Stimulated activated CD8-positive, alpha-beta memory T cell treated with anti-CD3 and anti-CD28 coated beads, Interleukin-4, amount 100 ng/mL, for 48 hours (primary cell): ENCODE data around the gene GRAMD4.

Experiments used
- DNase-seq: peaks from one replicate; pipeline ENCODE4 v3.0.0-alpha.2; 2020

The GRAMD4 gene

GRCh38 chr22:46675479-46675878 is 55.3 kb downstream of the GRAMD4 start:
- DNase-seq = no peak

- DNase-seq = no peak
Measured at GRCh38 chr22:46675938-46676337, 55.8 kb downstream of the GRAMD4 start.

GRCh38 chr22:46676479-46676878 is 56.3 kb downstream of the GRAMD4 start:
- DNase-seq = no peak

GRCh38 chr22:46676881-46677280 is 56.7 kb downstream of the GRAMD4 start:
- no peak for DNase-seq

GRCh38 chr22:46677323-46678002 is 57.3 kb downstream of the GRAMD4 start:
- no peak for DNase-seq

GRCh38 chr22:46678003-46678657 is 57.9 kb downstream of the GRAMD4 start:
- no peak for DNase-seq

- DNase-seq = no peak
Measured at GRCh38 chr22:46678785-46679700, 58.9 kb downstream of the GRAMD4 start.

- DNase-seq = no peak
Measured at GRCh38 chr22:46679706-46680269, 59.6 kb downstream of the GRAMD4 start.

- DNase-seq = no peak
Measured at GRCh38 chr22:46681010-46681409, 60.8 kb downstream of the GRAMD4 start.

- DNase-seq = no peak
Measured at GRCh38 chr22:46682011-46682731, 62.0 kb downstream of the GRAMD4 start.

GRCh38 chr22:46684706-46685105 is 64.5 kb downstream of the GRAMD4 start:
- DNase-seq = no peak

GRCh38 chr22:46686221-46687047 is 66.2 kb downstream of the GRAMD4 start:
- DNase-seq = no peak

GRCh38 chr22:46687048-46687444 is 66.9 kb downstream of the GRAMD4 start:
- DNase-seq = no peak

GRCh38 chr22:46687460-46687859 is 67.3 kb downstream of the GRAMD4 start:
- DNase-seq = no peak

- DNase-seq = no peak
Measured at GRCh38 chr22:46688949-46689348, 68.8 kb downstream of the GRAMD4 start.

- no peak for DNase-seq
Measured at GRCh38 chr22:46690146-46690545, 70.0 kb downstream of the GRAMD4 start.

- DNase-seq = no peak
Measured at GRCh38 chr22:46691571-46691970, 71.4 kb downstream of the GRAMD4 start.

- no peak for DNase-seq
Measured at GRCh38 chr22:46693634-46694415, 73.6 kb downstream of the GRAMD4 start.

- DNase-seq = no peak
Measured at GRCh38 chr22:46694416-46695170, 74.4 kb downstream of the GRAMD4 start.
